ENCODE data around the gene RYR1.

- TF ChIP-seq POLR2A (IDR thresholded peaks at IDR 0.05; ENCODE audit: low read depth, low read length) (no peak), TAF1 (IDR thresholded peaks at IDR 0.05; ENCODE audit: borderline replicate concordance, low read depth, low read length) (no peak), POLR2AphosphoS5 (IDR thresholded peaks at IDR 0.05; ENCODE audit: low read depth, low read length) (no peak)
Observed at GRCh38 chr19:38571682-38572081, 138.2 kb downstream of the RYR1 start.

All from GM12892 (cell line).